H9 (cell line): ENCODE measurements around the gene PDIA4. TPM values are rescaled to one million over a fixed set of nuclear protein-coding genes. Genes with fewer than 3 reads are reported as not detected.

Source experiments
- DNase-seq: peaks from one replicate; pipeline ENCODE4 v3.0.0-alpha.2; 2017
- H2AFZ ChIP-seq: one replicate; pipeline ENCODE4 v1.6.1; 2013; ENCODE audit warnings: mild to moderate bottlenecking, low read length, control low read depth, moderate library complexity
- H2AK5ac ChIP-seq: 2 replicates; pipeline ENCODE4 v1.6.1; 2013; ENCODE audit warnings: low read length, control low read depth, mixed read lengths; ENCODE audit not compliant: insufficient read length
- H2BK120ac ChIP-seq: one replicate; pipeline ENCODE4 v1.6.1; 2013; ENCODE audit warnings: low read depth, mild to moderate bottlenecking, low read length, control low read depth, inconsistent platforms; ENCODE audit not compliant: poor library complexity, severe bottlenecking
- H2BK12ac ChIP-seq: 2 replicates; pipeline ENCODE4 v1.6.1; 2013; ENCODE audit warnings: low read length, control low read depth, mixed read lengths, low read depth; ENCODE audit not compliant: insufficient read length
- H2BK15ac ChIP-seq: 2 replicates; pipeline ENCODE4 v1.6.1; 2013; ENCODE audit warnings: low read depth, low read length, control low read depth
- H2BK20ac ChIP-seq: one replicate; pipeline ENCODE4 v1.6.1; 2013; ENCODE audit warnings: low read depth, mild to moderate bottlenecking, low read length, control low read depth, inconsistent platforms; ENCODE audit not compliant: poor library complexity, severe bottlenecking
- H2BK5ac ChIP-seq: 2 replicates; pipeline ENCODE4 v1.6.1; 2013; ENCODE audit warnings: low read length, control low read depth, mixed read lengths; ENCODE audit not compliant: insufficient read length
- H3K14ac ChIP-seq: 2 replicates; pipeline ENCODE4 v1.6.1; 2013; ENCODE audit warnings: low read length, control low read depth; ENCODE audit not compliant: insufficient read depth
- H3K18ac ChIP-seq: 2 replicates; pipeline ENCODE4 v1.6.1; 2013; ENCODE audit warnings: low read depth, mild to moderate bottlenecking, mixed read lengths, low read length, control low read depth; ENCODE audit not compliant: insufficient read length
- H3K23ac ChIP-seq: 2 replicates; pipeline ENCODE4 v1.6.1; 2013; ENCODE audit warnings: low read length, control low read depth, mixed read lengths, low read depth; ENCODE audit not compliant: insufficient read length
- H3K23me2 ChIP-seq: 2 replicates; pipeline ENCODE4 v1.6.1; 2013; ENCODE audit warnings: low read depth, mild to moderate bottlenecking, mixed read lengths, low read length, control low read depth; ENCODE audit not compliant: insufficient read length, poor library complexity, severe bottlenecking
- H3K27ac ChIP-seq: 2 replicates; pipeline ENCODE4 v1.5.1; 2013; ENCODE audit warnings: low read length, control low read depth, mixed read lengths, low read depth; ENCODE audit not compliant: insufficient read length
- H3K27me3 ChIP-seq: 2 replicates; pipeline ENCODE4 v1.6.1; 2013; ENCODE audit warnings: low read length, control low read depth, inconsistent platforms; ENCODE audit not compliant: insufficient read depth
- H3K4ac ChIP-seq: 2 replicates; pipeline ENCODE4 v1.6.1; 2013; ENCODE audit warnings: low read depth, mild to moderate bottlenecking, control low read depth, inconsistent platforms, low read length, moderate library complexity
- H3K4me1 ChIP-seq: 2 replicates; pipeline ENCODE4 v1.6.1; 2013; ENCODE audit warnings: low read length, control low read depth, inconsistent platforms; ENCODE audit not compliant: insufficient read depth
- H3K4me2 ChIP-seq: 2 replicates; pipeline ENCODE4 v1.6.1; 2013; ENCODE audit warnings: low read length, control low read depth, mixed read lengths; ENCODE audit not compliant: insufficient read length, insufficient read depth
- H3K56ac ChIP-seq: 2 replicates; pipeline ENCODE4 v1.6.1; 2013; ENCODE audit warnings: low read depth, mild to moderate bottlenecking, mixed read lengths, low read length, control low read depth; ENCODE audit not compliant: insufficient read length
- H3K79me1 ChIP-seq: 2 replicates; pipeline ENCODE4 v1.6.1; 2013; ENCODE audit warnings: low read depth, mild to moderate bottlenecking, moderate library complexity, low read length, control low read depth, inconsistent platforms; ENCODE audit not compliant: insufficient read depth, poor library complexity, severe bottlenecking
- H3K79me2 ChIP-seq: 2 replicates; pipeline ENCODE4 v1.6.1; 2013; ENCODE audit warnings: low read length, control low read depth, inconsistent platforms; ENCODE audit not compliant: insufficient read depth
- H3K9ac ChIP-seq: 2 replicates; pipeline ENCODE4 v1.6.1; 2013; ENCODE audit warnings: low read length, control low read depth, mixed read lengths; ENCODE audit not compliant: insufficient read length; ENCODE audit errors: extremely low read depth
- H3K9me3 ChIP-seq: one replicate; pipeline ENCODE4 v1.6.1; 2013; ENCODE audit warnings: low read depth, low read length, inconsistent platforms; ENCODE audit not compliant: control insufficient read depth
- H3T11ph ChIP-seq: one replicate; pipeline ENCODE4 v1.6.1; 2013; ENCODE audit warnings: mild to moderate bottlenecking, low read length, control low read depth, inconsistent platforms
- H4K20me1 ChIP-seq: one replicate; pipeline ENCODE4 v1.6.1; 2013; ENCODE audit not compliant: control insufficient read depth, insufficient read length, insufficient read depth
- H4K5ac ChIP-seq: 2 replicates; pipeline ENCODE4 v1.6.1; 2013; ENCODE audit warnings: low read depth, mild to moderate bottlenecking, mixed read lengths, low read length, control low read depth; ENCODE audit not compliant: insufficient read length
- H4K8ac ChIP-seq: replicated peaks from 2 replicates; pipeline ENCODE4 v1.6.1; 2013; ENCODE audit warnings: low read length, control low read depth, mixed read lengths, low read depth; ENCODE audit not compliant: insufficient read length
- H4K91ac ChIP-seq: 2 replicates; pipeline ENCODE4 v1.6.1; 2013; ENCODE audit warnings: low read depth, mild to moderate bottlenecking, moderate library complexity, mixed read lengths, low read length, control low read depth; ENCODE audit not compliant: insufficient read length
- H3K27ac Mint-ChIP-seq, 3 experiments: 2 replicates in 2 of 3; 3 replicates in 1 of 3; pipeline ENCODE4 v1.8.0; 2020 to 2021; ENCODE audit warnings: mixed read lengths in 3 of 3, mild to moderate bottlenecking in 1 of 3, moderate library complexity in 1 of 3
- H3K27me3 Mint-ChIP-seq: 2 replicates; pipeline ENCODE4 v1.8.0; 2021; ENCODE audit warnings: low read depth, mild to moderate bottlenecking, moderate library complexity, mixed read lengths
- H3K36me3 Mint-ChIP-seq, 3 experiments: 2 replicates in 2 of 3; 3 replicates in 1 of 3; pipeline ENCODE4 v1.8.0; 2020 to 2021; ENCODE audit warnings: low read depth in 3 of 3, mixed read lengths in 3 of 3; ENCODE audit not compliant: insufficient read depth in 1 of 3
- H3K4me1 Mint-ChIP-seq, 2 experiments: 2 replicates each; pipeline ENCODE4 v1.8.0; 2020; ENCODE audit warnings: mixed read lengths in 2 of 2
- H3K4me3 Mint-ChIP-seq, 2 experiments: 2 replicates in 1 of 2; 3 replicates in 1 of 2; pipeline ENCODE4 v1.8.0; 2020 to 2021; ENCODE audit warnings: mild to moderate bottlenecking in 2 of 2, mixed read lengths in 2 of 2, moderate library complexity in 1 of 2
- H3K9me3 Mint-ChIP-seq, 2 experiments: 2 replicates in 1 of 2; 3 replicates in 1 of 2; pipeline ENCODE4 v1.8.0; 2020; ENCODE audit warnings: mild to moderate bottlenecking in 2 of 2, mixed read lengths in 2 of 2, moderate library complexity in 1 of 2
- CTCF ChIP-seq: fragments of 200-600 bp; sonication (generic); conservative IDR thresholded peaks from 3 replicates; pipeline ENCODE4 v1.8.0; 2021; ENCODE audit warnings: antibody characterized with exemption, mild to moderate bottlenecking
- WGBS: extraction: QIAGEN DNeasy Blood & Tissue Kit; methylation state at CpG from one replicate; pipeline ENCODE4 v1.1.7; 2013; ENCODE audit warnings: missing lambda C conversion rate, low lambda C conversion rate, mixed read lengths; ENCODE audit not compliant: insufficient read length; ENCODE audit errors: extremely low coverage; 5-methylcytosine and 5-hydroxymethylcytosine counted together
- total RNA-seq: library from RNA; stranded (reverse); gene quantifications from 2 replicates; pipeline ENCODE4 v1.2.1, GENCODE V29; 2021

Gene PDIA4
- total RNA-seq, 1 experiment from 2014 or later: 217 TPM

- Histone ChIP-seq H3K18ac (no peak overlapping the region), H3T11ph (no peak overlapping the region), H3K23ac (no peak overlapping the region), H3K4me1 (no peaks in the 10 kb centered on the region), H4K8ac (no peak overlapping the region), H2BK15ac (no peak overlapping the region), H2AK5ac (no peak overlapping the region), H3K4me2 (peak overlapping the region; percentile 52), H3K79me2 (no peaks in the 10 kb centered on the region), H2BK12ac (no peak overlapping the region), H3K14ac (no peak overlapping the region), H3K56ac (no peak overlapping the region), H3K4ac (no peak overlapping the region), H4K20me1 (no peaks in the 10 kb centered on the region), H4K91ac (no peak overlapping the region), H3K9ac (peak overlapping the region; percentile 23), H2BK20ac (no peak overlapping the region), H3K79me1 (no peaks in the 10 kb centered on the region), H4K5ac (no peak overlapping the region), H3K27me3 (no peaks in the 10 kb centered on the region), H3K27ac (no peak overlapping the region), H3K9me3 (no peaks in the 10 kb centered on the region), H2BK120ac (no peak overlapping the region), H2AFZ (peak overlapping the region; percentile 50), H2BK5ac (no peak overlapping the region), H3K23me2 (peaks cover 3% of the 10 kb centered on the region)
- no CpG with 5 or more reads among the region's 5 CpGs for WGBS
- DNase-seq: no peak
- Mint-ChIP-seq H3K4me1 (peaks cover 15 to 28% of the 10 kb centered on the region in 2 experiments), H3K36me3 (no peaks in the 10 kb centered on the region), H3K9me3 (peaks cover 0 to 3% of the 10 kb centered on the region in 2 experiments; a peak in 1 of 5 replicates), H3K27me3 (peaks cover 2% of the 10 kb centered on the region; the same call in 1 of the 2 replicates), H3K27ac (peak overlapping the region; percentile 60 to 95 (median 80); a peak in 6 of 7 replicates), H3K4me3 (peak overlapping the region; percentile 83 to 84)
- peak; percentile 86 for TF ChIP-seq CTCF
Observed at GRCh38 chr7:148962823-148963582, 65.3 kb downstream of the PDIA4 start.
